ENCODE data around the gene IQSEC1.

IQSEC1 gene

GRCh38 chr3:13116426-13116825 is 43.2 kb upstream of the IQSEC1 start:
- TF ChIP-seq CTCF (IDR thresholded peaks at IDR 0.05; ENCODE audit: extremely low read depth, missing control alignments): no peak
- DNase-seq (ENCODE audit: low spot score): no peak

GRCh38 chr3:13115991-13116390 is 42.8 kb upstream of the IQSEC1 start:
- no peak for TF ChIP-seq CTCF (IDR thresholded peaks at IDR 0.05; ENCODE audit: extremely low read depth, missing control alignments)
- no peak for DNase-seq (ENCODE audit: low spot score)

DNA sequence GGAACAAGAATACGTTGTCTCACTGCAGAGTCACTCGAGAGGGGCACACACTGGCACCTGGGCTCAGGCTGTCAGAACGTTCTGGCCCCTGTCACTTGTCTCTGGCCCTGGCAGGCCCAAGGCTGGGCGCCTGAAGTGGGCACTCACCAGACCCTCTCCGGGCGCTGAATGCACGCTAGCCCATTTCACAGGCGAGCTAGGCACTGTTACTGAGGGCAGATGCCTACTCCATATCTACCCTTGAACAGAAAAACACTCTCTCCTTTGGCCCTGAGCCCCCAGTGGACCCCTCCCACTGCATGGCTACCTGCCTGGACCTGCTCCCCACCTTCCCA is 42.3 kb upstream of the IQSEC1 start:
- DNase-seq (ENCODE audit: low spot score): no peak
- no peak for TF ChIP-seq CTCF (IDR thresholded peaks at IDR 0.05; ENCODE audit: extremely low read depth, missing control alignments)

GRCh38 chr3:13114811-13115575 is 41.8 kb upstream of the IQSEC1 start:
- DNase-seq (ENCODE audit: low spot score): no peak
- no peak for TF ChIP-seq CTCF (IDR thresholded peaks at IDR 0.05; ENCODE audit: extremely low read depth, missing control alignments)

GRCh38 chr3:13113346-13114330 is 40.4 kb upstream of the IQSEC1 start:
- DNase-seq (ENCODE audit: low spot score): no peak
- no peak for TF ChIP-seq CTCF (IDR thresholded peaks at IDR 0.05; ENCODE audit: extremely low read depth, missing control alignments)

DNA sequence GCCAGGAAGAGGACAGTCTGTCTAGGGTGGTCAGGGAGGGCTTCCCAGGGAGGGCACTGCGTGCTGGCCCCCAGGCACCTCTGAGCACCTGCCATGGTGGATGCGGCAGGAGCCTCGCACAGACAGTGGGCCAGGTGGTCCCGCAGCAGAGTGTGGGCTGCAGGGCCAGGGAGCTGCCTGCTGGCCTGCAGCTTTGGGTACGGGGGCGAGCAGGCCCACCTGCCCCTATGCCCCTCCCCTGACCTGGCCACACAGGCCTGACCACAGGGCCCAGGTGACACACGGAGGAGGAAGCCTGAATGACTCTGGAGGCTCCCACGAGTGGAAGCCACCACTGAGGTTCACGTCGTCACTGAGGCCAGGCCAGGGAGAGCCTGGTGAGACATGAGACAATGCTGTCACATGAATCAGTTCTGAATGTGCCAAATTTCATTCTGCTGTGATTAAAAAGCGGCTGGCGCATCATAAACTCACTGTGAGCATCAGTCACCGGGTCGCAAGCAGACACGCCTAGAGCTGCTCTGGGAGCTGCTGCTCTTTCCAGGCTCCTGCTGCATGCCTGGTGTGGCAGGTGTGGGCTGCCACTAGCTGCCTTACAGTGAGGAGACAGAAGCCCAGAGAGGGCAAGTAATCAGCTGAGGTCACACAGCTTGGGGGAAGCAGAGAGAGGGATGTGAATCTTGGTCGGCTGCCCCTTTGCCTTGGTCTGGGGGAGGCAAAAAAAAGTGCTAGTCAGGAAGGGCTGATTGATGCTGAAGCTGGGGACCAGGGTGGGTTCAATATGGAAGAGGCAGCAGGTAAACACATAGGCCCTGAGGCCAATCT is 39.5 kb upstream of the IQSEC1 start:
- no peak for TF ChIP-seq CTCF (IDR thresholded peaks at IDR 0.05; ENCODE audit: extremely low read depth, missing control alignments)
- DNase-seq (ENCODE audit: low spot score): no peak

Data from GM20000 (cell line).